Right atrium auricular region (tissue), 2 donors: ENCODE data around the gene COL27A1. TPM values are rescaled to one million over a fixed set of nuclear protein-coding genes. Genes with fewer than 3 reads are reported as not detected.

Experiments used
- DNase-seq: peaks from one replicate; pipeline ENCODE4 v3.0.0-alpha.2; 2019; ENCODE audit warnings: low spot score
- H3K27ac ChIP-seq, 2 donors: fragments of 200-600 bp; sonication (generic); 1 replicate in 1 of 2; 2 replicates in 1 of 2; pipeline ENCODE4 v1.5.1; 2016 to 2019
- H3K27me3 ChIP-seq, 2 donors: fragments of 200-600 bp; sonication (generic); one replicate each; pipeline versions ENCODE4 v1.5.1 to v1.6.0; 2017 to 2019
- H3K36me3 ChIP-seq: fragments of 200-600 bp; sonication (generic); one replicate; pipeline ENCODE4 v1.5.1; 2016
- H3K4me1 ChIP-seq, 2 donors: fragments of 200-600 bp; sonication (generic); one replicate each; pipeline versions ENCODE4 v1.5.1 to v1.6.0; 2017 to 2019
- H3K4me3 ChIP-seq, 2 donors: fragments of 200-600 bp; sonication (generic); 1 replicate in 1 of 2; 2 replicates in 1 of 2; pipeline ENCODE4 v1.5.1; 2017 to 2019; ENCODE audit warnings: mild to moderate bottlenecking in 1 of 2, moderate library complexity in 1 of 2
- H3K9me3 ChIP-seq, 2 donors: fragments of 200-600 bp; sonication (generic); one replicate each; pipeline ENCODE4 v1.5.1; 2019
- total RNA-seq, 2 donors: library from RNA; depleted of rRNA; stranded (reverse); fragments of >200 nt; gene quantifications; one replicate each; pipeline ENCODE4 v1.1.0, GENCODE V29; 2016
- TF ChIP-seq, protein P1 (sequence below), 2 donors: fragments of 200-600 bp; sonication (generic); IDR thresholded peaks; one replicate each; pipeline ENCODE4 v1.5.1; 2019; ENCODE audit warnings: antibody characterized with exemption in 2 of 2

The COL27A1 gene
- total RNA-seq, 2 donors from 2014 or later: 1.5 to 2.7 TPM

DNA sequence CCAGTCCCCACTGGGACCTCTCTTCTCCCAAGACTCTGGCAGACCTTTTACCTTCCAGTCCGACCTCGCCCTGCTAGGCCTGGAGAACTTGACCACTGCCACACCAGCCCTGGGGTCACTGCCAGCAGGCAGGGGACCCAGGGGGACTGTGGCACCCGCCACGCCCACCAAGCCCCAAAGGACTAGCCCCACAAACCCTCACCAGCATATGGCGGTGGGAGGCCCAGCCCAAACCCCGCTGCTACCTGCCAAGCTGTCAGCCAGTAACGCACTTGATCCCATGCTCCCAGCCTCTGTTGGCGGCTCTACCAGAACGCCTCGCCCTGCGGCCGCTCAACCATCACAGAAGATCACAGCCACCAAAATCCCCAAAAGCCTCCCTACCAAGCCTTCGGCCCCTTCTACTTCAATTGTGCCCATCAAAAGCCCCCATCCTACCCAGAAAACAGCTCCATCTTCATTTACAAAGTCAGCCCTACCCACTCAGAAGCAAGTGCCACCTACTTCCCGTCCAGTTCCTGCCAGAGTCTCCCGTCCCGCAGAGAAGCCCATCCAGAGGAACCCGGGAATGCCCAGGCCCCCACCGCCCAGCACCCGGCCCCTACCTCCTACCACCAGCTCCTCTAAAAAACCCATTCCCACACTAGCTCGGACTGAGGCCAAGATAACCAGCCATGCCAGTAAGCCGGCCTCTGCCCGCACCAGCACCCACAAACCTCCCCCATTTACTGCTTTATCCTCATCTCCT lies 13.1 kb downstream of the COL27A1 start:
- Histone ChIP-seq H3K27ac (no peak overlapping the region), H3K36me3 (no peaks in the 10 kb centered on the region), H3K4me1 (peaks cover 0 to 22% of the 10 kb centered on the region in 2 donors), H3K27me3 (no peaks in the 10 kb centered on the region), H3K4me3 (no peak overlapping the region), H3K9me3 (no peaks in the 10 kb centered on the region)
- no peak for DNase-seq
- TF ChIP-seq, protein P1, sequence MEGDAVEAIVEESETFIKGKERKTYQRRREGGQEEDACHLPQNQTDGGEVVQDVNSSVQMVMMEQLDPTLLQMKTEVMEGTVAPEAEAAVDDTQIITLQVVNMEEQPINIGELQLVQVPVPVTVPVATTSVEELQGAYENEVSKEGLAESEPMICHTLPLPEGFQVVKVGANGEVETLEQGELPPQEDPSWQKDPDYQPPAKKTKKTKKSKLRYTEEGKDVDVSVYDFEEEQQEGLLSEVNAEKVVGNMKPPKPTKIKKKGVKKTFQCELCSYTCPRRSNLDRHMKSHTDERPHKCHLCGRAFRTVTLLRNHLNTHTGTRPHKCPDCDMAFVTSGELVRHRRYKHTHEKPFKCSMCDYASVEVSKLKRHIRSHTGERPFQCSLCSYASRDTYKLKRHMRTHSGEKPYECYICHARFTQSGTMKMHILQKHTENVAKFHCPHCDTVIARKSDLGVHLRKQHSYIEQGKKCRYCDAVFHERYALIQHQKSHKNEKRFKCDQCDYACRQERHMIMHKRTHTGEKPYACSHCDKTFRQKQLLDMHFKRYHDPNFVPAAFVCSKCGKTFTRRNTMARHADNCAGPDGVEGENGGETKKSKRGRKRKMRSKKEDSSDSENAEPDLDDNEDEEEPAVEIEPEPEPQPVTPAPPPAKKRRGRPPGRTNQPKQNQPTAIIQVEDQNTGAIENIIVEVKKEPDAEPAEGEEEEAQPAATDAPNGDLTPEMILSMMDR (IDR thresholded peaks at IDR 0.05): no peak

DNA sequence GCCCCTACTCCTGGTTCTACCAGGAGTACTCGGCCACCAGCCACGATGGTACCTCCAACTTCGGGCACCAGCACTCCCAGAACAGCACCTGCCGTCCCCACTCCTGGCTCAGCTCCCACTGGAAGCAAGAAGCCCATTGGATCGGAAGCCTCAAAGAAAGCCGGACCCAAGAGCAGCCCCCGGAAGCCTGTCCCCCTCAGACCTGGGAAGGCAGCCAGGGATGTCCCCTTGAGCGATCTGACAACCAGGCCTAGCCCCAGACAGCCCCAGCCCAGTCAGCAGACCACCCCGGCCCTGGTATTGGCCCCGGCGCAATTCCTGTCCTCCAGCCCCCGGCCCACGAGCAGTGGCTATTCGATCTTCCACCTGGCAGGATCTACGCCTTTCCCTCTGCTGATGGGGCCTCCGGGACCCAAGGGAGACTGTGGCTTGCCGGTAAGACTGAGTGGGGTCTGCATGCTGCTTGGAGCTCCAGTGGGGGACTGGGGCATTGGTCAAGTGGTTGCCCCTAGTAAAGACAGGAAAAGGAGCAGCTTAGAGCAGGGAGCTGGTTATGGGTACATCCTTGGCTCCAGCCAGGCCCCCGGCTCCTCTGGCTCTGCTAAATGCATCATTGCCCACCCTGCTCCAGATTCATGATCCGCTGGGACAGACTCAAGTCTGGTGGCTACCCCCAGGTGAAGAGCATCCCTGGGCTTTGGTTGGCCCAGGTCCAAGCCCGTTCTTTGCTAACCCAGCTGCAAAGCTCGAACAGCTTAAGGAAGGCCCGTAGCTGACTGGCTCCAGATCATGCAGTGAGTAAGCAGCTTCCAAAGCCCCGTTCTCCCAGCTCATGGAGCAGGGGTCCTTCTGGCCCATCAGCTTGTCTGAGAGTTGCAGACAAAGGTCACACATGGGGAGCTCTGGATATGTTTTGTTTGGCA lies 14.0 kb downstream of the COL27A1 start:
- H3K36me3 ChIP-seq: no peaks in the 10 kb centered on the region
- H3K27me3 ChIP-seq: no peaks in the 10 kb centered on the region
- no peaks in the 10 kb centered on the region for H3K9me3 ChIP-seq
- peaks cover 0 to 18% of the 10 kb centered on the region in 2 donors for H3K4me1 ChIP-seq
- H3K27ac ChIP-seq: no peak overlapping the region
- TF ChIP-seq, protein P1 (IDR thresholded peaks at IDR 0.05): no peak
- no peak overlapping the region for H3K4me3 ChIP-seq
- no peak for DNase-seq

DNA sequence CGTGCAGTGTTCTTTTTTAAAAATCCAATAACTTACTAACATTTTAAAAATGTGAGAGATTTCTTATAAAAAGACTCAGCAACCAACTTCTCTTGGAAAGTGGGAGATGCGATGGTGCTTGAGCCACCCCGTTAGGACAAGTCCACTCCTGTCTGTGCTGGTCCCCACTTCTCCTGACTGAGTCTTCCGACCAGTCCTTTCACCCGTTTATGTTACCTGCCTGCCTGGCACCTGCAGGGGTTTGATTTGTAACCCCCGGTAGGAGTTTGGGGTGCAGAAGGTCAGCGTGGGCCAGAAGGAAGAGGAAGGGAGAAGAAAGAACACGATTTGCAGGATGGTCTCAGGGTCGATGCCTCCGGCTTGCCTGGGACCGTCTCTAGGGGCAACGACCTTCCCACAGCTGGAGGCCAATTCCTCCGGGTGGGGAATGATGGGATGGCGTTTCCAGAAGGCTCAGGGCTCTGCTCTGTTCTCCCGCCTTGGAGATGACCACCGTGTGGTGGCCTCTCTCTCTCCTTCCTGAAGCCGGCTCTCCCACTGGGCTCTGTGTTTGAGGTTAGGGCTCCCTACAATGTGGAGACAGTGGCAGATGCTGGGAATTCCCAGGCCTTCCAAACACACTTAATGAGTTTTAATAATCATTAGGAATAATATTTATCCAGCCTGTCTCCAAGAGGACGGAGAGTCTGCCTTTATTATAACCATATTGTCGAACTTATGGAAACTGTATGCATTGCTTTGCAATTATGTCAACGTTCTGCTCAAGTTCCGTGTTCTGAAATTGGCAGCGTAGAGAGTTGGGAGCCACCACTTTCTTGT lies 14.8 kb downstream of the COL27A1 start:
- Histone ChIP-seq H3K36me3 (no peaks in the 10 kb centered on the region), H3K27ac (no peak overlapping the region), H3K27me3 (no peaks in the 10 kb centered on the region), H3K4me3 (no peak overlapping the region), H3K9me3 (no peaks in the 10 kb centered on the region), H3K4me1 (peaks cover 3 to 25% of the 10 kb centered on the region in 2 donors)
- TF ChIP-seq, protein P1 (IDR thresholded peaks at IDR 0.05): no peak
- DNase-seq: no peak

DNA sequence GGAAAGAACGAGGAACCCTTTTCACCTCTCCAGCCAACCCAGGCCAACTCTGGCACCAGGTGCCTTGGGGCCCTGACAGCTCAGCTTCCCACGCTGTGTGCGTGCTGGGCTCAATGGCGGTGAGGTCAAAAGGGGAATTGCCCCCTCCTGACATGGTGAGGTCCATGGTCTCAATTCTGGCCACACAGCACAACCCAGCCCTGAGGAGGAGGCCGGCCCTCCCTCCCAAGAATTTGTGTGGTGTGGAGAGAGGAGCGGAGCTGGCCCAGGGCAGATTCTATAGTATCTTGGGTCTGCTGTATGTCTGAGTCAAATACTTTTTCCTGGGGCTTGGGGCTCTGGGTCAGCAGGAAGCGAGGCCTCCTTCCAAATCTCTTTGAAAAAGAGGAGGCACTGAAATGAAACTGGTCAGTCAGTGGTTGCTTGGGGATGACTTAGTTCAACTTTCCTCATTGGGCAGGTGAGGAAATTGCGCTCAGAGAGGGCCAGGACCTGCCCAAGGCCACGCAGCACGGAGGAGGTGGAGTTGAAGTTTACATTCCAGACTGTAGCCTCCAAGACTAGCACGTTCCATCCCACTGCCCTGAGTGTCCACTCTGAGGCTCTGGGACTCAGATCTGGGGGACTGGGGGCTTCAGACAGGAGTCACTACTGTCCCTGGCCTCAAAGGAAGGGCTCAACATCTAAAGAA lies 15.6 kb downstream of the COL27A1 start:
- H3K4me1 ChIP-seq: peaks cover 3 to 33% of the 10 kb centered on the region in 2 donors
- no peak for DNase-seq

More for the DNA sequence above, 15.6 kb downstream of the COL27A1 start:
- Histone ChIP-seq H3K4me3 (no peak overlapping the region), H3K27ac (no peak overlapping the region), H3K27me3 (no peaks in the 10 kb centered on the region), H3K9me3 (no peaks in the 10 kb centered on the region), H3K36me3 (no peaks in the 10 kb centered on the region)
- TF ChIP-seq, protein P1 (IDR thresholded peaks at IDR 0.05): no peak
